HL-60 (cell line): ENCODE results near the gene CADM1.

Experiments
- CTCF ChIP-seq: IDR thresholded peaks from one replicate; pipeline ENCODE4 v1.5.1; 2011; ENCODE audit warnings: low read length, control low read depth, inconsistent platforms; ENCODE audit not compliant: insufficient read depth
- GABPA ChIP-seq: IDR thresholded peaks from 2 replicates; pipeline ENCODE4 v1.6.1; 2012; ENCODE audit warnings: low read depth
- POLR2AphosphoS5 ChIP-seq: IDR thresholded peaks from 2 replicates; pipeline ENCODE4 v1.6.1; 2012; ENCODE audit warnings: low read depth
- SPI1 ChIP-seq: IDR thresholded peaks from 2 replicates; pipeline ENCODE4 v1.6.1; 2012; ENCODE audit warnings: low read depth, mild to moderate bottlenecking, borderline replicate concordance
- TF ChIP-seq, protein P1 (sequence below): IDR thresholded peaks from 2 replicates; pipeline ENCODE4 v1.6.1; 2012; ENCODE audit warnings: low read depth; ENCODE audit not compliant: insufficient replicate concordance

DNA sequence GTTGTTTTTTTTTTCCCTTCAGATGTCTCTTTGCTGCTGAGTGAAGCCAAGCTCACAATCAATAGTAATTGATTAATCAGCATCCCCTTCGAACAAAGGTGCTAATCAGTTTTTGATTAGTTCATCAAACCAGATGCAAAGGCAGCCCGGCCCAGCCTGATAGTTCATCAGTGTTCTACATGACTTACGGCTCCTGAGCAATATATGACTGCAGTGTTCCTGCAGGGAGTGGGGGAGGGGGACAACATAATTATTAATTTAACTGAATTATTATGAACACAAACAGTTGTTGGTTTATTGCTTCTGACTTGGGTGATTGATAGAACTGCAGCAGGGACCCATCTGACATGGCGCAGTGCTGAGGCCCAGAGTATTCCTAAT, 315.3 kb downstream of the CADM1 start:
- TF ChIP-seq CTCF (no peak), POLR2AphosphoS5 (no peak), GABPA (no peak), SPI1 (no peak)
- TF ChIP-seq, protein P1, sequence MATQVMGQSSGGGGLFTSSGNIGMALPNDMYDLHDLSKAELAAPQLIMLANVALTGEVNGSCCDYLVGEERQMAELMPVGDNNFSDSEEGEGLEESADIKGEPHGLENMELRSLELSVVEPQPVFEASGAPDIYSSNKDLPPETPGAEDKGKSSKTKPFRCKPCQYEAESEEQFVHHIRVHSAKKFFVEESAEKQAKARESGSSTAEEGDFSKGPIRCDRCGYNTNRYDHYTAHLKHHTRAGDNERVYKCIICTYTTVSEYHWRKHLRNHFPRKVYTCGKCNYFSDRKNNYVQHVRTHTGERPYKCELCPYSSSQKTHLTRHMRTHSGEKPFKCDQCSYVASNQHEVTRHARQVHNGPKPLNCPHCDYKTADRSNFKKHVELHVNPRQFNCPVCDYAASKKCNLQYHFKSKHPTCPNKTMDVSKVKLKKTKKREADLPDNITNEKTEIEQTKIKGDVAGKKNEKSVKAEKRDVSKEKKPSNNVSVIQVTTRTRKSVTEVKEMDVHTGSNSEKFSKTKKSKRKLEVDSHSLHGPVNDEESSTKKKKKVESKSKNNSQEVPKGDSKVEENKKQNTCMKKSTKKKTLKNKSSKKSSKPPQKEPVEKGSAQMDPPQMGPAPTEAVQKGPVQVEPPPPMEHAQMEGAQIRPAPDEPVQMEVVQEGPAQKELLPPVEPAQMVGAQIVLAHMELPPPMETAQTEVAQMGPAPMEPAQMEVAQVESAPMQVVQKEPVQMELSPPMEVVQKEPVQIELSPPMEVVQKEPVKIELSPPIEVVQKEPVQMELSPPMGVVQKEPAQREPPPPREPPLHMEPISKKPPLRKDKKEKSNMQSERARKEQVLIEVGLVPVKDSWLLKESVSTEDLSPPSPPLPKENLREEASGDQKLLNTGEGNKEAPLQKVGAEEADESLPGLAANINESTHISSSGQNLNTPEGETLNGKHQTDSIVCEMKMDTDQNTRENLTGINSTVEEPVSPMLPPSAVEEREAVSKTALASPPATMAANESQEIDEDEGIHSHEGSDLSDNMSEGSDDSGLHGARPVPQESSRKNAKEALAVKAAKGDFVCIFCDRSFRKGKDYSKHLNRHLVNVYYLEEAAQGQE = no peak
